ENCODE data around the gene MYRFL. TPM values are rescaled to one million over a fixed set of nuclear protein-coding genes. Genes with fewer than 3 reads are reported as not detected.
"Not testable (repeated sequence)": the region's sequence is repeated elsewhere in the genome, so short reads cannot be mapped to it uniquely, and the experiment has no call there.

Gene MYRFL
- total RNA-seq, 1 donor from 2014 or later = not detected

DNA sequence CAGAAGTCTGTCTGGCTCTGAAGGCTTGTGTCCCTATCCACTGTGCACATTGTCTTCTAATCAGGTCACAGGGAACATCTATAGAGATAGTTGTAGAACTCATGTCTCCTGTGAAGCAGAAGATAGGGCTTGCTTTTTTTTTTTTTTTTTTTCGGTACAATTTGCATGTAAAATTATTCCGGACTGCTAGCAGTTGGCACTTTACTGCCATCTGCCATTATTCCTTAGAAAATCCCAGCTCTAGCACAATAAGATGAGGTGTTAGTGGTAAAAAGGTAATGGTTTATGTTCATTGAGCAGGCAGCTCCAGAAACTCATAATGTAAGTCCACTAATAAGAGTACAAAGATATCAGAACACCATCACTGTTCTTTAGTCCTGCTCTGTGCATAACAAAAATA lies 8.7 kb downstream of the MYRFL start:
- intact Hi-C loops (cut with micrococcal nuclease) = no loop called here
- H3K27me3 Mint-ChIP-seq = peaks cover 12% of the 10 kb centered on the region
- no peaks in the 10 kb centered on the region for H3K9me3 Mint-ChIP-seq
- DNase-seq = no peak
- H3K27ac Mint-ChIP-seq = no peak overlapping the region
- H3K36me3 Mint-ChIP-seq (ENCODE audit: low read depth) = no peaks in the 10 kb centered on the region
- no peaks in the 10 kb centered on the region for H3K4me1 Mint-ChIP-seq
- no peak overlapping the region for H3K4me3 Mint-ChIP-seq

DNA sequence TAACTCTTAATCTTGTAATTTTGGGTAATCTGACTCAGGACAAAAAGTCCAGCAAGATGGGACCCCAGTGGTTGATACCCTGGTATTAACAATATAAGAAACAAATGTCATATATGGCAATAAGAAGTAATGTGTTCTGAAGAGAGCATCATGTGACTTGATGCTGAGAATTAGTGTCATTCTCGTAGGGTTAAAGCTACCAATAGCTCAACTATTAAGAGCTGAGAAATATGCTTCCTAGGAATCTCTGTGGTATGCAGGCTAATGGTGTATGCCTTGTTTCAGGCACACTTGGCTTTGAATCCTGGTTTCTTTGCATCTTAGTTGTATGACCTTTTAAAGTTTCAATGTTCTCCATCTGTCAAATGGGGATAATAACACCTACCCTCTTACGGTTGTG lies 9.1 kb downstream of the MYRFL start:
- no peaks in the 10 kb centered on the region for H3K9me3 Mint-ChIP-seq
- H3K36me3 Mint-ChIP-seq (ENCODE audit: low read depth) = no peaks in the 10 kb centered on the region
- no peak for DNase-seq
- no peak overlapping the region for H3K4me3 Mint-ChIP-seq
- intact Hi-C loops (cut with micrococcal nuclease) = no loop called here
- H3K27ac Mint-ChIP-seq = no peak overlapping the region
- H3K27me3 Mint-ChIP-seq = peaks cover 8% of the 10 kb centered on the region
- no peaks in the 10 kb centered on the region for H3K4me1 Mint-ChIP-seq

DNA sequence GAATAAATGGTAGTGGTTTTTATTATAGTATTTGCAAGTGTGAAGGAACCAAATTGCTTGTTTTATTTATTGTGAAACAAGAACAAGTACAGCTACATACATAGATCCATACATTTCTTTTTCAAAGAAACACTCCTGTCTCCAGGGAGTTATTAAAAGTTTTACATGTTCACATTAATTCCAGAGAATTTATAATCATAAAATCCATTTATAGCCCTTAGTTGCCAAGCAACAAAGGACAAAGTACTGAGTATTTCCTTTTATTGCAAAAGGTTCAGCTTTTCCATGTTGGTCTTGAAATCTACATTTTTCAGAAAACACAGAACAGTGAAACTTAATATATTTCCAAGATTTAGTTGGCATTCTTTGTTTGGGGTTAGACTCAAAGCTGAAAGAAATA lies 9.5 kb downstream of the MYRFL start:
- Mint-ChIP-seq H3K27ac (no peak overlapping the region), H3K4me3 (no peak overlapping the region), H3K27me3 (peaks cover 7% of the 10 kb centered on the region), H3K4me1 (no peaks in the 10 kb centered on the region), H3K9me3 (no peaks in the 10 kb centered on the region), H3K36me3 (ENCODE audit: low read depth) (no peaks in the 10 kb centered on the region)
- DNase-seq = no peak
- intact Hi-C loops (cut with micrococcal nuclease) = no loop called here

DNA sequence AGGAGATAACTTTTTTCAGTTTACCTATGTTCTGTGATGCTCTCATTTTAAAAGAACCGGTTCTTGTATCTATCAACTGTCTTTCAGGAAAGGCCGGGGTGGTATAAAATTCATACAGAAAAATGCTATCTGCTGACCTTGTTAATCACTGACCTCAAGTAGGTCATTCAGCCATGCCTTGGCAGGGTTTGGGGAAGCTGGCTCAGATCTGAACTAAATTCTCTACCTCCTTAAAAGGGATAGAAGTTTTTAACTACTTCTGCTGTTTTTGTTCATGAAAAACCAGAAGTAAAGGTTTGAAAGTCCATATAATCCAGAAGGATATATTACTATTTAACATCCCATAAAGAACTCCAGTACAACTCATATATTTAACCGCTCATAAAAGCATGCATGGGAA lies 10.1 kb downstream of the MYRFL start:
- DNase-seq = no peak
- no peaks in the 10 kb centered on the region for H3K4me1 Mint-ChIP-seq
- H3K27me3 Mint-ChIP-seq = peaks cover 7% of the 10 kb centered on the region
- no peaks in the 10 kb centered on the region for H3K36me3 Mint-ChIP-seq (ENCODE audit: low read depth)
- no peaks in the 10 kb centered on the region for H3K9me3 Mint-ChIP-seq
- intact Hi-C loops (cut with micrococcal nuclease) = no loop called here
- H3K27ac Mint-ChIP-seq = no peak overlapping the region
- H3K4me3 Mint-ChIP-seq = no peak overlapping the region

DNA sequence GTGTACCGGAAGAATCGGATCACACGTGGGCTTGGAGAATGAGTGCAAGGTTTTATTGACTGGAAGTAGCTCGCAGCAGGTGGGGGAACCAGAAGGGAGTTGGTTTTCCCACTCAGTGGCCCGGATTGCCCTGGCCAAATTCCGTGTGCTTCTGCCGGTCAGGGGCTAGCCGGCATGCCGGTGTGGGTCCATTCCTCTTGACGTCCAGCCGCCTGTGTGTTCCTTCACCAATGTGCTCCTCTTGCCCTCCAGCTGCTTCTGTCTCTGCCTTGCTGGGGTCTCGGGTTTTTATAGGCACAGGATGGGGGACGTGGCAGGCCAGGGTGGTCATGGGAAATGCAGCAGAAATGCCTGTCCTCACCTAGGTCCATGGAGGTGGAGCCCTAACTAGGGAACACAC lies 11.0 kb downstream of the MYRFL start:
- H3K4me3 Mint-ChIP-seq = no peak overlapping the region
- H3K4me1 Mint-ChIP-seq = no peaks in the 10 kb centered on the region
- no peak overlapping the region for H3K27ac Mint-ChIP-seq
- H3K9me3 Mint-ChIP-seq = no peaks in the 10 kb centered on the region
- H3K36me3 Mint-ChIP-seq (ENCODE audit: low read depth) = no peaks in the 10 kb centered on the region
- no peak for DNase-seq
- intact Hi-C loops (cut with micrococcal nuclease) = no loop called here
- peaks cover 10% of the 10 kb centered on the region for H3K27me3 Mint-ChIP-seq

DNA sequence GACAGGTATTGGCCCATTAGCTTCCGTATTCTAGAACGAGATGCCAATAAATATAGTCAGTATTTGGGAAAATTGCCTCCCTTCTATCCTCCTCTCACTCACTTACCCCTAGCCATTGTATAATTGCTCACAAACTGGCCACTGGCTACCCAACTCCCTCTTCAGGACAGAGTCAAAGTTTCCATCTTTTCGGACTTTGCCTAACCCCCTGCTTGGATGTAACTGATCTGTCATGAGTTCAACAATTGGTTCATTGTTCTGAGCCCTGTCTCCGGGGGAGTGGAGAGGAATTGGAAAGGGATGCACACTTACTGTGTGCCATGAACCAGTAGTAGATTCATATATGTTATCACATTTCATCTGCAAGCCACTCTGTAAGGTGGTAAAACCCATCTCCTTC lies 12.2 kb downstream of the MYRFL start:
- H3K9me3 Mint-ChIP-seq = no peaks in the 10 kb centered on the region
- DNase-seq = no peak
- H3K27ac Mint-ChIP-seq = no peak overlapping the region
- H3K4me1 Mint-ChIP-seq = no peaks in the 10 kb centered on the region
- peaks cover 7% of the 10 kb centered on the region for H3K27me3 Mint-ChIP-seq
- H3K4me3 Mint-ChIP-seq = no peak overlapping the region
- H3K36me3 Mint-ChIP-seq (ENCODE audit: low read depth) = no peaks in the 10 kb centered on the region
- intact Hi-C loops (cut with micrococcal nuclease) = no loop called here

DNA sequence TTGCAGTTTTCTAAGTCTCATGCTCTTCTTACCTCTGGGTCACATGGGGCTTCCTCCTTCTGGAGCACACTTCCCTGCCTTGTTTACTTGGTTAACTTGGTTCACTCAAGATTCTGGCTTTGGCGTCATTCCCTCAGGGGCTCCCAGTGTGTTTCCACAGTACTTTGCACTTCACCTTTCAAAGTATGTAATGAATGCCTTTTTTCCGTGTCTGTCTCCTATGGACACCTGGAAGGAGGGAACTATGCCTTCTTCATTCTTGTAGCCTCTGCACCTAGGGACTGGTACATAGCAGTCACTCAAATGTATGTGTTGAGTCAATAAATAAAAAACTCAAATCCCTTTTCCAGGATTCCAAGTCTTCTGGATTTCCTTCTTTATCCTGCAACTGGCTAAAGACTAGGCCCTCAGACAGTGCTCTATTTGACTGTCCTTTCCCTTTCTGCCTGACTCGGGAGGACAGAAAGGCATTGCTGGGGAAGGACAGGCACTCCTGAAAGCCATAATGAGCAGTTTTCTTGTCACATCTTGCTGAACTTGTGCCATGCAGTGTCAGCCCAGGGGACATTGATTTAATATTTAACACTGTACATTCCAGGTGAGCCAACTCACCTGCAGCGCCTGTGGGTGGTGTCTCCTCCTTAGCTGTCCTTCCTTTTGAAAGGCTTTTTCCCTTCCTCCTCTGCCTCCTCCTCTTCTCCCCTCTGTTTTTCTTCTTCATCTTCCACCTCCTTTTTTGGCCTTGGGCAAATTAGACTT lies 12.8 kb downstream of the MYRFL start:
- H3K27me3 Mint-ChIP-seq = peaks cover 3% of the 10 kb centered on the region

DNA sequence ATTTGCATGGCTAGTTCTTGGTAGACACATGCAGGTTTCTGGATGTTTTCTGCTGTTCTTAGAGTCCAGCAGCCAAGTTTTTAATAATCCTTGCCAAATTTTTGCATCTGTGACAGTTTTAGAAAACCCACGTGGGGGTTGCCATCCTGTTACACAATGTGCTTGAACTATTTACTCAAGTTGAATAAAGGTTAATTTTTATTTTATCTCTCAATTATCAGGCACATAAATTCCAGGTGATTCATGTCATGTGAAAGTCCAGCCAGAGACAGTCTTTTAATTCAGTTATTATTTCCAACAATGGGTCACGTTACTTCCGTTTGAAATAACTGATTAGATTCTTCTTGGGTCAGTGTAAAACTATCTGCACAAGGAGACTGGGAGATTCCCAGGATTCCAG lies 15.7 kb downstream of the MYRFL start:
- Mint-ChIP-seq H3K9me3 (no peaks in the 10 kb centered on the region), H3K4me1 (no peaks in the 10 kb centered on the region), H3K27me3 (peaks cover 3% of the 10 kb centered on the region), H3K36me3 (ENCODE audit: low read depth) (no peaks in the 10 kb centered on the region), H3K4me3 (no peak overlapping the region), H3K27ac (no peak overlapping the region)
- intact Hi-C loops (cut with micrococcal nuclease) = no loop called here
- DNase-seq = no peak

More for the DNA sequence above, 12.8 kb downstream of the MYRFL start:
- H3K4me1 Mint-ChIP-seq = no peaks in the 10 kb centered on the region
- H3K36me3 Mint-ChIP-seq (ENCODE audit: low read depth) = no peaks in the 10 kb centered on the region
- H3K27ac Mint-ChIP-seq = no peak overlapping the region
- no peak for DNase-seq
- intact Hi-C loops (cut with micrococcal nuclease) = no loop called here
- no peaks in the 10 kb centered on the region for H3K9me3 Mint-ChIP-seq
- H3K4me3 Mint-ChIP-seq = no peak overlapping the region

DNA sequence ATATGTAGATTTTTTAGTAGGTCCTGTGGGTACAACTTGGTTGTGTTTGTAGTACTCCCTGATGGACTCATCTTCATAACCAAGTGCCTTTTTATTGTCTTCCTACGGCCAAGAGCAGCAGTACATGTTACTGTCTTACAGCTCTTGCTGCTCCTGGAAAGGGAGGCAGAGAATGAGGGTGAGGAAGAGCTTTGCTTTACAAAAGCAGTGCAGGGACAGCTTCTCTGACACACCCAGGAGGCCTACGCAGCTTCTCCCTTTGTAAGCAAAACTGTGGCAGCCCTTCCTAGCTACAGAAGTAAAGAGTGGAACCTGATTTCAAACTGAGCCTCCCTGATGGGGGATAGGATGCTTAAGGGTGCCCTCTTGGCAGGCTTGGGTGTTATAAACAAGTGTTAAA lies 18.6 kb downstream of the MYRFL start:
- Mint-ChIP-seq H3K9me3 (no peaks in the 10 kb centered on the region), H3K4me3 (no peak overlapping the region), H3K27ac (no peak overlapping the region), H3K36me3 (ENCODE audit: low read depth) (no peaks in the 10 kb centered on the region), H3K27me3 (peaks cover 5% of the 10 kb centered on the region), H3K4me1 (no peaks in the 10 kb centered on the region)
- no peak for DNase-seq
- intact Hi-C loops (cut with micrococcal nuclease) = no loop called here

DNA sequence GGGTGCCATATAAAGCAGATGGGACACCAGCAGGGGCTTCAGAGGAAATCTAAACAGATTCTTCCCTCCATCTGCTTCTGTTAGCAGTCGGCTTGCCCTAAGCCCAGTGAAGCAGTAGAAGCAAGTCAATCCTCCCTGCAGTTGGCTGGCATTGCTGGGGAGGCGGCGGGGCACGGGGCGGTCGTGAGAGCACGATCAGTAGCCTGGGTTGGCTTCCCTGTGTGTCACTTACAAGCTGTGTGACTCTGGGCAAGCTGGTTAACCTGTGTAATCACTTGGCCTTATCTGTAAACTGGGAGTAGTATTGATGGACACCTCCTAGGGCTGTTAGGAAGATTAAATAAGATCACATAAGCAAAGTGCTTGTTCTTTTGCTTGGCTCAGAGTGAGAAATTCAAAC lies 19.4 kb downstream of the MYRFL start:
- H3K4me1 Mint-ChIP-seq = no peaks in the 10 kb centered on the region
- H3K9me3 Mint-ChIP-seq = no peaks in the 10 kb centered on the region
- H3K4me3 Mint-ChIP-seq = no peak overlapping the region
- no peak overlapping the region for H3K27ac Mint-ChIP-seq
- H3K36me3 Mint-ChIP-seq (ENCODE audit: low read depth) = no peaks in the 10 kb centered on the region
- DNase-seq = no peak
- peaks cover 5% of the 10 kb centered on the region for H3K27me3 Mint-ChIP-seq
- intact Hi-C loops (cut with micrococcal nuclease) = no loop called here

DNA sequence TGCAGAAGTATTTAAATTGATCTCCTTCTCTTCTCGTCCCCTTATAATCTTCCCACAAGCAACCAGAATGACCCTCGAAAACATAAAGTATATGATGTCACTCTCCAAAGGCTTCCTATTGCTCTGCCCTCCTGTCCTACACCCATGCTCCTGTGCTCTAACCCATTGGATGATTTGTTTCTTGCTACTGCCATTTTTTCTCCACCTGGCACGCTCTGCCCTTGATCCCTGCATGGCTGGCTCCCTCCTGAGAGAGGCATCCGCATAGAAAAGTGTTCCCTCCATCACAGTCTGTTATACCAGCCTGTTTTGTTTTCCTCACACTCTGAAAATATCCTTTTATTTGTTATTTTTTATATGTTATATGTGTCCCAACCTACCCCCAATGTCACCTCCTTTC lies 19.8 kb downstream of the MYRFL start:
- no peaks in the 10 kb centered on the region for H3K4me1 Mint-ChIP-seq
- no peak overlapping the region for H3K4me3 Mint-ChIP-seq
- no peaks in the 10 kb centered on the region for H3K36me3 Mint-ChIP-seq (ENCODE audit: low read depth)
- no peak for DNase-seq
- H3K27ac Mint-ChIP-seq = no peak overlapping the region
- H3K9me3 Mint-ChIP-seq = no peaks in the 10 kb centered on the region
- H3K27me3 Mint-ChIP-seq = peaks cover 5% of the 10 kb centered on the region
- intact Hi-C loops (cut with micrococcal nuclease) = no loop called here

DNA sequence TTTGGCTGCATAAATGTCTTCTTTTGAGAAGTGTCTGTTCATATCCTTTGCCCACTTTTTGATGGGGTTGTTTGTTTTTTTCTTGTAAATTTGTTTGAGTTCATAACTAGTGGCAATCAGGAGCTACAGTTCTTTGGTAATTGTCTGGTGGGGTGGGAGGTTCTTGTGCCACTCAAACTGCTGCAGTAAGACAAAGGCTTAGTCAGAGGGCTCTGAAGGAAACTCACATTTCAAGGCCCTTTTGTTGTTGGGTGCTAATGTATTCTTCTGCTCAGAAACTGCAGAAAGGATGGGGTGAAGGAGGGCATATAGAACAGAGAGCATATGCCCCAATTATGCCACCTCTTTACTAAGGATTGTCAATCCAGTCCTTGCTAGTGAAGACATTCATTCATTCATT lies 21.9 kb downstream of the MYRFL start:
- no peaks in the 10 kb centered on the region for H3K4me1 Mint-ChIP-seq
- intact Hi-C loops (cut with micrococcal nuclease) = no loop called here
- H3K4me3 Mint-ChIP-seq = no peak overlapping the region
- H3K9me3 Mint-ChIP-seq = no peaks in the 10 kb centered on the region
- H3K36me3 Mint-ChIP-seq (ENCODE audit: low read depth) = no peaks in the 10 kb centered on the region
- DNase-seq = no peak
- H3K27me3 Mint-ChIP-seq = peaks cover 3% of the 10 kb centered on the region
- H3K27ac Mint-ChIP-seq = no peak overlapping the region

DNA sequence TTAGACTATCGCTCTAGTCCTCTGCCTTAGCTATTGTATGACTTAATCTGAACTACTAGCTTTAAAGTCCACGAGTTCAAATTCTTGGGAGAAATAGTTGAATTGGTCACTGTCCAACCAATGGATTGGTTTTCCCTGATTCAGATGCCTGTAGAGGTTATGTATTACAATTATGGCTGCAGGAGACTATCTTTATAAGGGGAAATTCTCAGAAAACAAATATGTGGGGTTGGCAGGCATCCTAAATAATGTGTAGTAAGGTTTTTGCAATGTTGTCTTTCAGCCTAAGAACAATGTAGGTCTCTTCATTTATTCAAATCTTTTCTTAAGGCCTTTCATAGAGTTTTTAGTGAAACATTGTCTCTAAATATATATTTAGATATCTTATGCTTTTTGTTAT lies 26.9 kb downstream of the MYRFL start:
- Mint-ChIP-seq H3K9me3 (no peaks in the 10 kb centered on the region), H3K27me3 (peaks cover under 1% of the 10 kb centered on the region), H3K4me1 (no peaks in the 10 kb centered on the region), H3K36me3 (ENCODE audit: low read depth) (no peaks in the 10 kb centered on the region), H3K4me3 (no peak overlapping the region), H3K27ac (no peak overlapping the region)
- intact Hi-C loops (cut with micrococcal nuclease) = no loop called here
- DNase-seq = no peak

DNA sequence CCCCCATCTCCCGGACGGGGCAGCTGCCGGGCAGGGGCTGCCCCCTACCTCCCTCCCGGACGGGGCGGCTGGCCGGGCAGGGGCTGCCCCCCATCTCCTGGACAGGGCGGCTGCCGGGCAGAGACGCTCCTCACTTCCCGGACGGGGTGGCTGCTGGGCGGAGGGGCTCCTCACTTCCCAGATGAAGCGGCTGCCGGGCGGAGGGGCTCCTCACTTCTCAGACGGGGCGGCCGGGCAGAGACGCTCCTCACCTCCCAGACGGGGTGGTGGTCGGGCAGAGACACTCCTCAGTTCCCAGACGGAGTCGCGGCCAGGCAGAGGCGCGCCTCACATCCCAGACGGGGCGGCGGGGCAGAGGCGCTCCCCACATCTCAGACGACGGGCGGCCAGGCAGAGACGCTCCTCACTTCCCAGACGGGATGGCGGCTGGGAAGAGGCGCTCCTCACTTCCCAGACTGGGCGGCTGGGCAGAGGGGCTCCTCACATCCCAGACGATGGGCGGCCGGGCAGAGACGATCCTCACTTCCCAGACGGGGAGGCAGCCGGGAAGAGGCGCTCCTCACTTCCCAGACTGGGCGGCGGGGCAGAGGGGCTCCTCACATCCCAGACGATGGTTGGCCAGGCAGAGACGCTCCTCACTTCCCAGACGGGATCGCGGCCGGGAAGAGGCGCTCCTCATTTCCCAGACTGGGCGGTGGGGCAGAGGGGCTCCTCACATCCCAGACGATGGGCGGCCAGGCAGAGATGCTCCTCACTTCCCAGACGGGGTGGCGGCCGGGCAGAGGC lies 28.3 kb downstream of the MYRFL start:
- H3K27me3 Mint-ChIP-seq; DNase-seq; H3K27ac Mint-ChIP-seq; H3K4me1 Mint-ChIP-seq; H3K9me3 Mint-ChIP-seq; H3K36me3 Mint-ChIP-seq (ENCODE audit: low read depth); H3K4me3 Mint-ChIP-seq; intact Hi-C loops (cut with micrococcal nuclease): not testable (repeated sequence)

Data from activated CD4-positive, alpha-beta T cell treated with anti-CD3 and anti-CD28 coated beads, Interleukin-2, amount 10 ng/mL, durations not matched to agents 24 days and 14 days (primary cell).